GM20000 (cell line): Measurements from ENCODE around the gene IQGAP3.

Experiments
- DNase-seq: peaks from one replicate; pipeline ENCODE4 v3.0.0; 2012; ENCODE audit warnings: low spot score
- TF ChIP-seq, protein P1 (sequence below): IDR thresholded peaks from 2 replicates; pipeline ENCODE4 v1.5.1; 2012; ENCODE audit warnings: mild to moderate bottlenecking, control low read depth; ENCODE audit errors: extremely low read depth, missing control alignments

The IQGAP3 gene

GRCh38 chr1:156552518-156552917, 19.8 kb downstream of the IQGAP3 start:
- no peak for DNase-seq
- TF ChIP-seq, protein P1, sequence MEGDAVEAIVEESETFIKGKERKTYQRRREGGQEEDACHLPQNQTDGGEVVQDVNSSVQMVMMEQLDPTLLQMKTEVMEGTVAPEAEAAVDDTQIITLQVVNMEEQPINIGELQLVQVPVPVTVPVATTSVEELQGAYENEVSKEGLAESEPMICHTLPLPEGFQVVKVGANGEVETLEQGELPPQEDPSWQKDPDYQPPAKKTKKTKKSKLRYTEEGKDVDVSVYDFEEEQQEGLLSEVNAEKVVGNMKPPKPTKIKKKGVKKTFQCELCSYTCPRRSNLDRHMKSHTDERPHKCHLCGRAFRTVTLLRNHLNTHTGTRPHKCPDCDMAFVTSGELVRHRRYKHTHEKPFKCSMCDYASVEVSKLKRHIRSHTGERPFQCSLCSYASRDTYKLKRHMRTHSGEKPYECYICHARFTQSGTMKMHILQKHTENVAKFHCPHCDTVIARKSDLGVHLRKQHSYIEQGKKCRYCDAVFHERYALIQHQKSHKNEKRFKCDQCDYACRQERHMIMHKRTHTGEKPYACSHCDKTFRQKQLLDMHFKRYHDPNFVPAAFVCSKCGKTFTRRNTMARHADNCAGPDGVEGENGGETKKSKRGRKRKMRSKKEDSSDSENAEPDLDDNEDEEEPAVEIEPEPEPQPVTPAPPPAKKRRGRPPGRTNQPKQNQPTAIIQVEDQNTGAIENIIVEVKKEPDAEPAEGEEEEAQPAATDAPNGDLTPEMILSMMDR = no peak

DNA sequence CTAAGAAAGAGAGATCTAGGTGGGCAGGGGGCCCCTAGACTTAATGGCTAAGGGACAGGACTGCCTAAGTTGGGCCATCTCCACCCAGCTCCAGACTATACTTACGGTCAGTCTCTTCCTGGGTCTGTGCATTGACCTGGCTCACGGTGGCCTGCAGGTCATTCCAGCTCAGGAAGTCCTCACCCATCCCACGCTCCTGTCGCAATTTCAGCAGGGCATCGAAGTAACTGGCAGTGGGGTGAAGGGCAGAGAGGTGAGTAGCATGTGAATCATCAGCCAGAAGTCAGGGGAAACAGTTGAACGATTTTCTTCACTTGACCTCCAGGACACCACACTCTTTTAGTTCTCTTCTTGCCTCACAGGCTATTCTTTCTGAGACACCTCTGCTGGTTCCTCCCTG, 20.5 kb downstream of the IQGAP3 start:
- TF ChIP-seq, protein P1 = no peak
- no peak for DNase-seq

DNA sequence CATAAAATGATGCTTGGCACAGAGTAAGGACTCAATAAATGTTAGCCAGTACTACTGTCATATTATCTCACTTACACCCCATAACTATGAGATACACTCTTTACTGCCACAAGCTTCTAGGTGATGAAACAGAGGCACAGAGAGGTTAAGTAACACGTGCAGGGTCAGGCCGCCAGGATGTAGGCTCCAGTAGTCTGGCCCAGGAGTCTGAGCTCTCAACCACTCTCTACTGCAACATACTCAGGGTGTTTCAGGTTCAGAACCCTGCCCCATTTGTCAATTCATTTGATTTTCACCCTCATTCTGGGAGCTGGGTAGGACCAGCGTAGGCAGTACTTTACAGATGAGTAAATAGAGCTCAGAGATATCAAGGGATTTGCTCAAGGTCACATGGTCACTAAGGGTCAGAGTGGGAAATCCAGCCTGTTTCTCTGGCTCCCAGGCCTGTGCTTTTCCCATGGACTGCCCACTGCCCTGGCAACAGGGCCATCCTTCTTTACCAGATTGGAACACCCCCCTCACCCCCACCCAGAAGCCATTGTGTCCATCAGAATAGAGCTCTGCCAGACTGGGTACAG, 21.2 kb downstream of the IQGAP3 start:
- TF ChIP-seq, protein P1 = no peak
- DNase-seq = no peak

GRCh38 chr1:156550346-156550745, 22.0 kb downstream of the IQGAP3 start:
- no peak for DNase-seq
- TF ChIP-seq, protein P1 = no peak

DNA sequence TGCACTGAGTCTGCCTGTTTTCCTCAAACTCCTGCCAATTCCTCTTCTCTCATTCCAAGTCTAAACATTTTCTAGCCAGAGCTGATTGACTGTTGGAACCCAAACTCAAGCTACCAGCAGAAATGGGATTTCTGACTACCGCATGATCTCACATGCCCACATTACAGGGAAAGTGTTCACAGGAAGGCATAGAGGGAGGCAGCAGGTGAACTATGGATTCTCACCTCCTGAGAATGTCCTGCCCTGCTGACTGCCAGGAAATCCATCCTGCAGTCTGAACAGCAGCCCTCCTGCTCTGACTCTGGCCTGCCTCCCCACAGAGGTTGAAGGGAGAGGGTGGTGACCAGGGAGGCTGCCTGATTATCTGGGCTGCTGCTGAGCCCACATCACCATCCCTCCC, 22.5 kb downstream of the IQGAP3 start:
- no peak for DNase-seq
- TF ChIP-seq, protein P1 = no peak

DNA sequence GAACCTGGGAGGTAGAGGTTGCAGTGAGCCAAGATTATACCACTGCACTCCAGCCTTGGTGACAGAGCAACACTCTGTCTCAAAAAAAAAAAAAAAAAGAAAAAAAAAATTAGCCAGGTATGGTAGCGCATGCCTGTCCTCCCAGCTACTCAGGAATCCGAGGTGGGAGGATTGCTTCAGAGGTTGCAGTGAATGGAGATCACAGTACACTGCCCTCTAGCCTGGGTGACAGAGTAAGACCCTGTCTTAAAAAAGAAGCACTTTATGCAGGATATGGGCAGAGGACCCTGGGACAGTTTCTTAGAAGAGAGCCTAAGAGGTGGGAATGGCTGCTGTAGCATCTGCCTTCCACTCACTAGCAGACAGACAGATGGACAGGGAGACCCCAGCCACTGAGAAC, 23.0 kb downstream of the IQGAP3 start:
- DNase-seq = no peak
- TF ChIP-seq, protein P1 = no peak

- no peak for DNase-seq
- TF ChIP-seq, protein P1 = no peak
Measured at GRCh38 chr1:156547982-156548381, 24.4 kb downstream of the IQGAP3 start.
